NCI-H510A treated with DMSO at 0.1 percent for 48 hours (cell line): ENCODE data around the gene COX7A1.

Experiments used
- DNase-seq: peaks from one replicate; lab custom pipeline; 2025; lab: John Stamatoyannopoulos, UW

Gene COX7A1

DNA sequence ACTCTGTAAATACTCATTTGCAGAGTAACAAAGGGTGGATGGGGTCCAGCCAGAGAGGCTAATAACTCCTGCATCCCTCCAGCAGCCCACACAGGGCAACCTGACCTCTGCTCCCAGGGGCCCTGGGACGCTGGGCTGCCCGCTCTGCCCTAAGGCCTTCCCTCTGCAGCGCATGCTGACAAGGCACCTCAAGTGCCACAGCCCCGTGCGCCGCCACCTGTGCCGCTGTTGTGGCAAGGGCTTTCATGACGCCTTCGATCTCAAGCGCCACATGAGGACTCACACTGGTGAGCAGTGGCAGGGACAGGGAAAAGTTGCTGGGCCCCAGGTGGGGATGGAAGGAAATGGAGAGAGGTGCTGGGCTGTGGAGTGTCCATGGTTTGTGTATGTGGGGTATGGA is 39.6 kb downstream of the COX7A1 start:
- no peak for DNase-seq

- DNase-seq: no peak
Measured at GRCh38 chr19:36111200-36111539, 41.1 kb downstream of the COX7A1 start.

GRCh38 chr19:36110487-36111199 is 41.6 kb downstream of the COX7A1 start, which contains the start of gene OVOL3:
Gene OVOL3 (plus strand): TSS chr19:36111143. CDS start chr19:36111203, 60 bp downstream.
- DNase-seq: no peak

- DNase-seq: no peak
Measured at GRCh38 chr19:36108684-36109083, 43.6 kb downstream of the COX7A1 start.

GRCh38 chr19:36106991-36107390 is 45.3 kb downstream of the COX7A1 start:
- DNase-seq: no peak

DNA sequence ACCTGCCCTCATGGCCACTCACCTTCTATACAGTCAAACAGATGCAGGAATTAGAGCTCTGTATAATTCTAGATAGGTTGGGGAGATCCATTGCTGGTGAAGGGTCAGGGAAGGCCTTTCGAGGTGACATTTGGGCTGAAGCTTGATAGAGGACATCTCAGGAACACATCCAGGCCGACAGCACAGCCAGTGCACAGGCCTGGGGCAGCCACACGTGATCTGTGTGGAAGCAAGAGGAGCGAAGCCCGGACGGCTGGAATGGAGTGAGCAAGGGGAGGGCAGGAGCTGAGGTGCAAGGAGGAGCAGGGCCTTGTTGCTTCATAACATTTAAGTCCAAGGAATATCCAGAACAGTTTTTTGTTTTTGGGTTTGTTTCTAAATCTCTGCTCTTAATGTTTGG is 45.8 kb downstream of the COX7A1 start:
- no peak for DNase-seq

DNA sequence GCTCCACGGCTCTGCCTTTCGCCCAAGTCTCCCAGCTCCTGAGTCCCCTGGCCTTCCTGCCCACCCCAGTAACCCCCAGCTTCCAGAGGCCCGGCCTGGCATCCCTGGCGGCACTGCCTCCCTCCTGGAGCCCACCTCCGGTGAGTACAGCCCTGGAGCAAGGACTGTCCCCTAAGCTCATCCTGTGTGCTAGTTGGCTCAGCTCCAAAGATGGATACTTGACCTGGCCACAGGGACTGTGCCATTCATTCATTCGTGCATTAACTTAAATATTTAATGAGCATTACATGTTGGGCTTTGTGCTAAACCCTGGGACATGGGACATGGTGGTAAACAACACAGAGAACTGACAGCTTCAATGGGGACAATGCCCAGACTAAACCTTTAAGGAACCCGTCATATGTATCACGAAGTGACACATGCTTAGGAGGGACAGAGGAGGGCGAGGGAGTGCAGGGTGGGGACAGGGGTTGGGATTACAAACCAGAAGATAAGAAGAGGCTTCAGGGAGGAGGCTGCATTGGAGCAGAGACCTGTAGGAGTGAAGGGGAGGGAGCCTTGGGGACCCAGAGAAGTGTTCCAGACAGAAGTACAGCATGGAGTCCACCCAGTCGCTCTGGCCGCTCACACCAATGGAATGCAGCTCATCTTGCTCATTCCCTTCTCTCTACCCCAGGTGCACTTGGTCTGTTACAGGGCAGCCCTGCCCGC is 48.2 kb downstream of the COX7A1 start:
- no peak for DNase-seq

DNA sequence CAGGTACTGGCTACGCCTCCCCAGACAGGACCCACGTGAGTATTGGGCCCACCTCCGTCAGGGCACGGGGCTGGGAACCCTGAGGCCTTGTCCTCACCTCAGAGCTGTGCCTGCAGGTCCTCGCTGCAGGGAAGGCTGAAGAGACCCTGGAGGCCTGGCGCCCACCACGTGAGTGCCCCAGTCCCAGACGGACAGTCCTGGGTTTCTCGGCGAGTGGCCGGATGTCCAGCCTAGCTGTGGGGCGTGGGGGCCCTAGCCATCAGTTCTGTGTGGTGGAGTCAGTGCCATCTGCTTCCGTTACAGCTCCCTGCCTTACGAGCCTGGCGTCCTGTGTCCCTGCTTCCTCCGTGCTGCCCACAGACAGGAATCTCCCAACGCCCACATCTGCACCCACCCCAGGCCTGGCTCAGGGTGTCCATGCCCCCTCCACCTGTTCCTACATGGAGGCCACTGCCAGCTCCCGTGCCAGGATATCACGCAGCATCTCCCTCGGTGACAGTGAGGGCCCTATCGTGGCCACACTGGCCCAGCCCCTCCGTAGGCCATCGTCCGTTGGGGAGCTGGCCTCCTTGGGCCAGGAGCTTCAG is 49.1 kb downstream of the COX7A1 start:
- DNase-seq: no peak

DNA sequence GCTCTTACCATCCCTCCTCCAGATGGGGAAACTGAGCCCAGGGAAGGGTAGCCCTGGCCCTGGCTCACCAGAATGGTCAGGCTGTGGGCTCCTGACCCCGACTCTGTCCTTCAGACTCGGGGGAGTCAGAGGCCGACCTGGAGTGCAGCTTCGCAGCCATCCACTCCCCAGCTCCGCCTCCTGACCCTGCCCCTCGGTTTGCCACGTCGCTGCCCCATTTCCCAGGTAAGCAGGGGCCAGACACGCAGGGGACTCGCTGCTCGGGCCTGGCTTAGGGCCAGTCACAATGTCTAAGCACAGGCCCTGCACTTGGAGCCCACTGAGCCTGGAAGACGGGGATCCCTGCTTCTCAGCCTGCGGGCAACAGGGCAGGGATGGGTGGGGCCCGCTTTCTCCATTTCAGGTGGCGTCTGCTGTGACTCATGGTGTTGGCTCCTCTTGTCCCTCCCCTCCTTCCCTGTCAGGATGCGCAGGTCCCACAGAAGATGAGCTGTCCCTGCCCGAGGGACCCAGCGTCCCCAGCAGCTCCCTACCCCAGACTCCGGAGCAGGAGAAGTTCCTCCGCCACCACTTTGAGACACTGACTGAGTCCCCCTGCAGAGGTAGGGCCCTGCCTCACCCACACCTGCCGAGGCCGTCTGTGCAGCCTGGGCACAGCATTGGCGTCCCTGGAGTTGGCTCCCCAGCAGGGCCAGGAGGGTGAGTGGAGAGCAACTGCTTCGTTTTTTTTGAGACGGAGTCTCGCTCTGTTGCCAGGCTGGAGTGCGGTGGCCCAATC is 50.5 kb downstream of the COX7A1 start:
- DNase-seq: no peak
